Stimulated activated CD8-positive, alpha-beta memory T cell treated with anti-CD3 and anti-CD28 coated beads, Interleukin-12 subunit alpha, Interleukin-12 subunit beta, amount 100 ng/mL, for 1 hour (primary cell): Measurements from ENCODE around the gene GSG1.
"Not testable (repeated sequence)": the region's sequence is repeated elsewhere in the genome, so short reads cannot be mapped to it uniquely, and the experiment has no call there.

ENCODE experiments used
- DNase-seq: peaks from one replicate; pipeline ENCODE4 v3.0.0-alpha.2; 2020; ENCODE audit warnings: low read depth

The GSG1 gene

DNA sequence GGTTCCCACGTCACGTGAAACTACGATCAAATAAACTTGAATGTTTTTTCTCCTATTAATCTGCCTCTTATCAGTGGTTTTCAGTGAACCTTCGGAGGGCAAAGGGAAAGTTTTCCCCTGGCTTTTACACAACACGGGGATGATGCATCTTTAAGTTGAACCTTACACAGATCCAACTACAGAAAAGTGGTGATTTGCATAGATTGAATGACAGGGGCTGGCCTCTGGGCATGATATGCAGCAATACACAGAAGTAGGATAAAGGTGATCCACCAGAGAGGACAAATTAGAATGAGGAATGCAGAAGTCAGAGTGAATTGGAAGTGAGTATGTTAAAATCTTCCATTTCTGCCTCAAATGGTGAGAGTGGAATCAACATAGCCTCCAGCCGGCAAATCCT lies 11.6 kb downstream of the GSG1 start:
- DNase-seq = no peak

DNA sequence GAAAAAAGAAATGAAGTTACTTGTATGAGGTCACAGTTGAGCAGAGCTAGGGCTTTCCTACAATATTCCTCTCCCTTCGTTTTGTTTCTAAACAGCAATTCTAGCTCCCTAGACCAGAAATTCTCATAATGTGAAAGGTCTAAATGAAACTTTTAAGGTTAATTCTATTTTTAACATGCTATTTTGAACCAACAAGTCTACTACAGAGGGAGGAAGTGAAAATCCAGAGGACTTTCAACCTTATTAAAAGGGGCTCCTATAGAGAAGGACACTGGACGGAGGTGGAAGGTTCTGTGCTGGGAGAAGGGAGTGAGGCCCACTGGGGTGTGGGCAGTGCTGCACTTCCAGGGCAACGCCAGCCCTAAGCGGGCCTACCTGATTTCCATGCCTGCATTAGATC lies 13.4 kb downstream of the GSG1 start:
- no peak for DNase-seq

DNA sequence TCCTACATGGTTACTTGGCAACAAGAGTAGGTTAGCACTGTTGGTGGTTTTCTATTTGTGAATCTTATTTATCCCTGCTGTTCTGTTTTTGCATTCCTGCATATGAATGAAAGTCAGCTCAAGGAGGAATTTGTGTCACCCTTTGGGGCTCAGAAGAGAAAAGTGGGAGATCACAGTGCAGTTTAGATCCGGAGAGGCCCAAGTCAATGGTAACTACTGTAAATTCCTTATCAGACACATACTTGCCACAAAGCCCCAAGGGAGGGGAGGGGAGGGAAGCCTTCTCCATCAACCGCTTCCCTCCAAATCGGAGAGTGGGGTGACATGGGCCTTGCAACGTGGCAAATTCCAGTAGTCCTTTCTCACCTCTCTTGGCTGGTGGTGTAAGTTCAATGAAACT lies 15.0 kb downstream of the GSG1 start:
- no peak for DNase-seq

GRCh38 chr12:13087766-13088165 lies 15.7 kb downstream of the GSG1 start:
- no peak for DNase-seq

- no peak for DNase-seq
Measured at GRCh38 chr12:13085968-13086686, 17.3 kb downstream of the GSG1 start.

- DNase-seq = no peak
Measured at GRCh38 chr12:13084898-13085640, 18.4 kb downstream of the GSG1 start.

DNA sequence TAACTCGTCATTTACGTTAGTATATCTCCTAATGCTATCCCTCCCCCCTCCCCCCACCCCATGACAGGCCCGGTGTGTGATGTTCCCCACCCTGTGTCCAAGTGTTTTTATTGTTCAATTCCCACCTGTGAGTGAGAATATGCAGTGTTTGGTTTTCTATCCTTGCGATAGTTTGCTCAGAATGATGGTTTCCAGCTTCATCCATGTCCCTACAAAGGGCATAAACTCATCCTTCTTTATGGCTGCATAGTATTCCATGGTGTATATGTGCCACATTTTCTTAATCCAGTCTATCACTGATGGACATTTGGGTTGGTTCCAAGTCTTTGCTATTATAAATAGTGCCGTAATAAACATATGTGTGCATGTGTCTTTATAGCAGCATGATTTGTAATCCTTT lies 19.8 kb downstream of the GSG1 start:
- DNase-seq = not testable (repeated sequence)

- DNase-seq = no peak
Measured at GRCh38 chr12:13082861-13083260, 20.6 kb downstream of the GSG1 start.

DNA sequence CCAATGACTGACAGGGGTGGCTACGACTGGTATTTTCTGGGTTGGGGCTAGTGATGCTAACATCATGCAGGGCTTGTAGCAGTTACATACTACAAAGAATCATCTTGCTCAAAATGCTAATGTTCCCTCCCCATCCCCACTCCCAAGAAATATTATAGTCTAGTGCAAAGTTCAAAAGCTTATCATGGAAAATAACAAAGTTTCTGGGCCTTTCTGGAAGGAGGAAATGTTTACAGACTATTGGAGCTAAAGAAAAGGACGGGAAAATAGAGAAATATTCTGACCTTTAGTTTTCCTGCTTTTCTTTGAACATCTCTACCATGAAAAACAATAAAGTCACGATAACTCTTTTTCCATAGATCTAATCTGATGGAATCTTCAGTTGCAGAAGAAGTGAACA lies 23.2 kb downstream of the GSG1 start:
- DNase-seq = no peak

DNA sequence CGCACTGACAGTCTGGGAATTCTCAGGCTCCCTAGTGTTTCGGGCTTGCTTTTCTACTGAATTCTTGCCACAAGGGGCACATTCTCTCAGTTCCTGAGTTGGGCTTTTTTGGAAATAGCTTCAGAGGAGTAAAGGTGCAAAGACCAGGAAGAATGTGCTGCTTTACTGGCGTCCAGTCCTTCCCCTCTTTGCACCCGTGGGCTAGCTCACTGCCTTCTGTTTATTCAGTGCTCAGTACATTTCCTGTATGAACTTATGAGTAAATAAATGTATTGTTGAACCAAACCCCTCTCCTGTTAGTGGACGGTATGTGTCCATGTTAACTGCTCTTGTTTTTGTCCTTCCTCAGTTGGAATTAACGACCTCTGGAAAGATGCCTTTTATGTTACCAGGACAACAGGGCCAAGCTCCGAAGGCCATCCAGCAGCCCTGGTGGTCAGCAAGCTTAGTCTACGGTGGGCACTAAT lies 24.0 kb downstream of the GSG1 start:
- no peak for DNase-seq

- no peak for DNase-seq
Measured at GRCh38 chr12:13075786-13076570, 27.5 kb downstream of the GSG1 start.

GRCh38 chr12:13075118-13075480 lies 28.4 kb downstream of the GSG1 start:
- DNase-seq = no peak

- no peak for DNase-seq
Measured at GRCh38 chr12:13074396-13075117, 28.9 kb downstream of the GSG1 start.

DNA sequence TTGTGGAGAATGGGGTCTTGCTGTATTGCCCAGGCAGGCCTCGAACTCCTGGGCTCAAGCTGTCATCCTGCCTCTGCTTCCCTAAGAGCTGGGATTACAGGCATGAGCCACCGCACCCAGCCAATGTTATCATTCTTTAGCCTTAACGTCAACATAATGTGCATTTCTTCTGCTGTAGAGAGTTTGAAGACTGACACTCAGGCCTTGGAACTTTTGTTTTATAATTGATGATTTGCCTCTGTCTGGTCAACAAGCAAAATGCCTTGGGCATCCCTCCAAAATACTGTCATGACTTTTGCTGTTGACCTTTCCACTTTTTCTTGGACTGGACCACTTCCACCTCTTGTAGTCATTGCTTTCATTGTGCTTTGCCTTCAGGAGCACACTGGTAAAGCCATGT lies 30.3 kb downstream of the GSG1 start:
- no peak for DNase-seq

- DNase-seq = no peak
Measured at GRCh38 chr12:13071305-13072280, 31.9 kb downstream of the GSG1 start.

DNA sequence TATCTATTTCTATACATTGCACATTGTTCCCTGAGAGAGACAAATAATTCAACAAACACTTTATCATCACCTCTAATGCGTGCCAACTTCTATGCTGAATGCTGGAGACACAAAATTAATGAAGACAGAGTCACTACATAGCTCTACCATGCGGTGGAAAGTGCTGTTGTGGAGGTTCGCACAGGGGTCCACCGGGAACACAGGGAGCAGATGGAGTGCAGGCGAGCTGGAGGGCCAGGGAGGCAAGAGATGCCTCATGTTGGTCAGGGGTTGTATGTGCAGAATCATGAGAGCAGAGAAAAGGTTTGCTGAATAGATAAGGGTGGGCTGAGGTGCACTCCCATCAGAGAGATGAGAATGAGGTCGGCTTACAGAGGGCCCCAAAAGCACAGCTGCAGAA lies 34.1 kb downstream of the GSG1 start:
- DNase-seq = no peak

DNA sequence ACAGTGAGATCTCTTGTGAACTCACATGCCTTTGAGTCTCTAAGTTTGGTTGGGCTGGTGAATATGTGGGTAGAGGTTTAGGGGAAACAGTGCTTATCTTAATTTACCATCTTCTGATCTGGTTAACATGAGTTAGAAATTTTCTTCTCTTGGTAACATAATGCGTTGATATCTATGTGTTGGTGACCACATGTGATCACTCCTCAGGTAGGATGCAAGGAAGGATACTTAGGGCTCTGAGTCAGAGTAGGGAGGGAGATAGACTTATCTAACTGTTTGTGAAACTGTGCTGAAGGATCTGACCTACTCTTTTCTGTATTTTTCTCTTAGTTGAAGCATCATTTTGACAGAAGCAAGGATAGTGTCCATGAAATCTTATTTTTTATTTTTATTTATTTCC lies 36.1 kb downstream of the GSG1 start:
- DNase-seq = no peak

GRCh38 chr12:13066459-13066858 lies 37.0 kb downstream of the GSG1 start:
- no peak for DNase-seq

DNA sequence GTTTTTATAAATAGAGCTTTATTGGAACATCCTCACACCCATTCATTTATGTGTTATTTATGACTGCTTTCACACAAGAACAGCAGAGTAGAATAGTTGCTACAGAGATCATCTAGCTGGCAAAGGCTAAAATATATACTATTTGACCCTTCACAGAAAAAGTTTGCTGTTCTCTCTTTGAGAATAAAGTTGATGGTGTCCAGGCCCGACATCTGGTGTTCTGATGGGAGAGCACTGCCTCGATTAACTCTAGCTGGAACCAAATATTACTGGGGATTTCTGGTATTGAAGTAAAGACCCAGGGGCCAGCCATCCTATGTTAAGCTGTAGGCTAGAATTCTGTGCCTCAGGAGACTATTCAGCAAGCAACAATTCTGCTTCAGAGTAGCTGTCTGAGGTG lies 37.5 kb downstream of the GSG1 start:
- no peak for DNase-seq

- no peak for DNase-seq
Measured at GRCh38 chr12:13062669-13063068, 40.8 kb downstream of the GSG1 start.

GRCh38 chr12:13061377-13061776 lies 42.1 kb downstream of the GSG1 start:
- DNase-seq = no peak
